SK-N-MC (cell line): ENCODE data around the gene GDF7.

Source experiments
- EZH2 ChIP-seq: fragments of 200-600 bp; sonication (generic); IDR thresholded peaks from one replicate; pipeline ENCODE4 v1.6.1; 2017; ENCODE audit warnings: antibody characterized with exemption
- FOXP2 ChIP-seq: optimal IDR thresholded peaks from 2 replicates; pipeline ENCODE3; 2011; ENCODE audit warnings: mild to moderate bottlenecking, moderate library complexity; ENCODE audit not compliant: insufficient read depth; ENCODE audit errors: extremely low read length, control extremely low read depth
- POLR2AphosphoS5 ChIP-seq: IDR thresholded peaks from 2 replicates; pipeline ENCODE4 v1.6.1; 2012; ENCODE audit warnings: mild to moderate bottlenecking, low read depth, low read length, borderline replicate concordance

DNA sequence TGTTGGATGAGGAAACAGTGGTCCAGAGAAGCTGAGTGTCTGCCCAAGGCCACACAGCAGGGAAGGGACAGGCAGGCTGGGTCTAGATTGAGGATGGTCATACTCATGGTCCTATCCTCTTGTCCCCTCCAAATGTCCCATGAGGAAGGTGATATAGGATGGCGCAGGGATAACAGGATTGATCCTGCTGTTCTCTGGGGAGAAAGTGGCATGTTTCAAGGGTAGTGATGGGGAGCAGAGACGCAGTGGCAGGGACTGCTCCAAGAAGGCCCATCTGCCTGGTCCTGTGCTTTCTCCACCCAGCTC, 40.6 kb upstream of the GDF7 start:
- TF ChIP-seq POLR2AphosphoS5 (no peak), EZH2 (no peak), FOXP2 (no peak)
